Panc1 (cell line): ENCODE data around the gene FGG.

Source experiments
- CTCF ChIP-seq: fragments of 450-650 bp; IDR thresholded peaks from 2 replicates; pipeline ENCODE4 v1.5.1; 2017; ENCODE audit warnings: mild to moderate bottlenecking
- POLR2AphosphoS5 ChIP-seq: IDR thresholded peaks from 2 replicates; pipeline ENCODE4 v1.6.1; 2012; ENCODE audit warnings: mild to moderate bottlenecking, low read depth, low read length, moderate library complexity
- REST ChIP-seq, 2 experiments: IDR thresholded peaks; 2 replicates each; pipeline ENCODE4 v1.6.1; 2011 to 2012; ENCODE audit warnings: low read depth in 2 of 2, control low read depth in 1 of 2, low read length in 1 of 2, mild to moderate bottlenecking in 1 of 2, moderate library complexity in 1 of 2; ENCODE audit not compliant: insufficient read depth in 1 of 2
- SIN3A ChIP-seq: IDR thresholded peaks from 2 replicates; pipeline ENCODE4 v1.6.1; 2012; ENCODE audit warnings: low read depth, mild to moderate bottlenecking, low read length, moderate library complexity, borderline replicate concordance; ENCODE audit not compliant: insufficient read depth
- TCF7L2 ChIP-seq: IDR thresholded peaks from 2 replicates; pipeline ENCODE4 v1.6.1; 2011; ENCODE audit warnings: mild to moderate bottlenecking, low read depth, low read length, inconsistent platforms

- TF ChIP-seq CTCF (no peak), POLR2AphosphoS5 (no peak), SIN3A (no peak), REST (IDR thresholded peaks at IDR 0.05; ENCODE audit: insufficient read depth in 1 of 2, low read depth in 2 of 2, low read length in 1 of 2) (no peak), TCF7L2 (no peak)
Observed at GRCh38 chr4:154625971-154626370, 13.5 kb upstream of the FGG start.
